Measurements from ENCODE around the gene ZNF3.

- no peak for TF ChIP-seq CTCF (IDR thresholded peaks at IDR 0.05)
- peak; percentile 41 to 92 (median 92) for TF ChIP-seq POLR2AphosphoS5 (IDR thresholded peaks at IDR 0.05)
- peak; percentile 92 for TF ChIP-seq POLR2A (IDR thresholded peaks at IDR 0.05)
- no peak for TF ChIP-seq EP300 (IDR thresholded peaks at IDR 0.05; ENCODE audit: low read depth)
Observed at GRCh38 chr7:100126931-100127865, 45.7 kb upstream of the ZNF3 start, which contains the start of gene MBLAC1.

Data from transverse colon (tissue), 4 donors.